Ammon's horn (tissue), 1 donor: ENCODE results near the gene ATP13A1.

ENCODE experiments used
- DNase-seq: peaks from one replicate; pipeline ENCODE4 v3.0.0-alpha.2; 2016; ENCODE audit warnings: low spot score

ATP13A1 gene

DNA sequence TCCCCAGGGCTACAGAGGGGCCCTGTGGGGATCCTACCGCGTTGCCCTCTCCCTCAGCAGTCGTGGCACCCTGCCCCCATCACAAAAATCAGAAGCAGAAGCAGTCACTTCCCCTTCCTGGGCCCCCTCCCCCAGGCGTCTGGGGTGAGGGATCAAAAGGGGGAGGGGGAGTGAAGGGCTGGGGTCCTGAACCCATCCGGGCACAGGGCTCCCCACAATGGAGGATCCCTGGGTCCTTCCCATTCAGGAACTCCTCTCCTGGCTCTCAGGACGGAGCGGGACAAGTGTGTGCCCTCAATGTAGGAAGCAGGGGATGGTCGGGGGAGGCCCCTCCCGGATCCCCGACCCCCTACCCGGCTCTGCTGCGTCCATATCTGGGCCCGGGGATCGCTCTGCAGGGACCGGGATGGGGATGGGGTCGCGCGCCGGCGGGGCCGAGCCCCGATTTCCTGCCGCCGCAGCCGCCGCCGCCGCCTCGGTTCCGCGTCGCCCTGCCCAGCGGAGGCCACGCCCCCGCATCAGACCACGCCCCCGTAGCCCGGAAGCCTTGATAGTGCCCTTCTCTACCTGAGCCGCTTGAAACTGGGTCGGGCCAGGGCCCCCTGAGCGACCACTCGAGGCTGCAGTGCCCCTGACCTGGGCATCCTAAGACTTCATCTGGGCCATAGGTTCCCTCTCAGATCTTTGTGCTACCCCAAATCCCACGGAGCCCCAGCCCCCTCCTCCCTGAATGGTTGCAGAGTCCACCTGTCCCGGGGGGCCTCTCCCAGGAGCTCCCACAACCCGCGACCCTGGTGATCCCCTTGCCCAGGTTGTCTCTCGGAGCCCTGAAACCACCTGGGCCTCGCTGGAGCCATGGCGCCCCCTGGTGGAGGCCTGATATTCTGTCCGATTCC, 20.1 kb downstream of the ATP13A1 start, which contains the start of gene GMIP:
Gene GMIP (minus strand): TSS at position 500 of the 896 bp plus-strand sequence. CDS start 128 bp downstream, at position 372.
- peak; percentile 59 for DNase-seq

GRCh38 chr19:19642506-19643157, 20.8 kb downstream of the ATP13A1 start:
- DNase-seq = no peak

GRCh38 chr19:19637523-19638251, 25.8 kb downstream of the ATP13A1 start:
- DNase-seq = no peak

DNA sequence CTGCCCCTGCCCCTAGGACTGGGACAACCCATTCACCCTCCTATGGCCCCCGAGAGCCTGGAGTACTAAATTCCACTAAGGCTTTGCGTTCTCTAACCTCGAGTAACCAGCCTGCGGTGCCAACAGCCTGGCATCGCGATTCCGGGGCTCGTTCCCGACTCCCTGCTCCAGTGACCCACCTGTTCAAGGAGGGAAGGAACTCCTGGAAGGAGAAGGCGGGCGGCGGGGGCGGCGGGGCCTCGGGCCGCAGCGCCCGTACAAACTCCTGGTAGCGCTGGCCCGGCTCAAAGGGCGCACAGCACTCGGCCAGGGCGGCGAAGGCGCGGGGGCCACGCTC, 26.3 kb downstream of the ATP13A1 start:
- no peak for DNase-seq

- no peak for DNase-seq
Observed at GRCh38 chr19:19636573-19637185, 26.8 kb downstream of the ATP13A1 start.

GRCh38 chr19:19635313-19635702, 28.2 kb downstream of the ATP13A1 start:
- no peak for DNase-seq

- no peak for DNase-seq
Observed at GRCh38 chr19:19634516-19635312, 28.8 kb downstream of the ATP13A1 start.

- DNase-seq = no peak
Observed at GRCh38 chr19:19633711-19634515, 29.6 kb downstream of the ATP13A1 start.

DNA sequence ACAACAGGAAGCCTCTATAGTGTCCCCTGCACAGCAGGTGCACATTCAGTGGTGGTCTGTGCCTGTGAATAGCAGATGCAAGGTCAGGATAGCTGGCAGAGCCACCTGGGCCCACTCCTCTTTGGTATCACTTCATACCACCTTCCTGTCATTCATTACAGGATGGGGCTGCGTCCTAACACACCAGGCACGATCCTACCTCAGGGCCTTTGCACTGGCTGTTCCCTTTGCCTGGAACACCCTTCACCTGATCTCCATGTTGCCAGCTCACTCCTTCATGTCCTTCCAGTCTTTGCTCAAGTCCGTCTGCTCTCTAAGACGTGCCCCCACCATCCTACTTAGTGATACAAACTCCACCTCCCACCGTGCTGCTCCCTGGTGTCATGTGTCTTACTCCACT, 30.8 kb downstream of the ATP13A1 start:
- DNase-seq = no peak

- no peak for DNase-seq
Observed at GRCh38 chr19:19631346-19631745, 32.1 kb downstream of the ATP13A1 start.

DNA sequence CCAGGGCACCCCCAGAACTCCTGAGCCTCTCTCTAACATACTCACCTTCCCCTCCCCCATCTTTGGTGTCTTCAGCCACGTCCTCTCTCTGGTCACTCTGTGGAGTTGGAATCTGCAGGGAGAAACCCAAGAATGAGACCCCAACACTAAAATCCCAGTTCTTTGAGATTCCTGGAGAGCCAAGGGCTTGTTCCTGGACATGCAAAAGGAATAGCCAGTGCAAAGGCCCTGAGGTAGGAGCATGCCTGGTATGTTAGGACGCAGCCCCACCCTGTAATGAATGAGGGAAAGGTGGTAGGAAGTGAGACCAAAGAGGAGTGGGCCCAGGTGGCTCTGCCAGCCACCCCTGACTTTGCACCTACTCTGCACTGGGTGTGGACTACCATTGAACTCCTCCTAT, 33.0 kb downstream of the ATP13A1 start:
- DNase-seq = no peak

- DNase-seq = no peak
Observed at GRCh38 chr19:19630062-19630414, 33.4 kb downstream of the ATP13A1 start.

DNA sequence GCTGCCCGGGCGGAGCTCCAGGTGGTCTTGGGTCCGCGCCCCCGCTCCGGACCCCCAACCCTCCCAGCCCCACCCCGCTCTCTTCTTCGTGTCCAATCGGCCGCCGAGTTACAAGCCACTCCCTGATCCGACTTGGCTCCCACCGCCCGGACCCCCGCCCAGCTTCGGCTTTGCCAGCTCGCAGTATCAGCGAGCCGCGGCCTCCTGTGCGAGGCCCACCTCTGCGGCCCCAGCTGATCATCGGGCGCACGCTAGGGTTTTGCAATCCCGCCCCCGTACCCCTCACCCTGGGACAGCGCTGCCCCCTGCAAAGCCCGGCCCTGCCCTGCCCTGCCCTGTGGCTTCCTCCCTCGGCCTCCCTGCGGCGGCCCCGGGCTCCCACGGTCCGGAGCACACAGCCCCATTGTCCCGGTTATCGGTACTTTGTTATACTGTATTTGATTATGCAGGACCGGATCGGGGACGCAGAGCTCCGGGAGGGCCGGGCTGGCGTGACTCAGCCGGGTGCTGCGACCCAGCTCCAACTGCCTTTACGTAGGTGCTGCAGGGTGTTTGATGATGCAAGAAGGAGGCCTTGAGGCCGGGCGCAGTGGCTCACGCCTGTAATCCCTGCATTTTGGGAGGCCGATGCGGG, 34.9 kb downstream of the ATP13A1 start:
- no peak for DNase-seq

GRCh38 chr19:19627621-19628500, 35.6 kb downstream of the ATP13A1 start, which contains the start of gene LPAR2:
TSS of gene LPAR2 (minus strand) at chr19:19628220. CDS start at chr19:19627275, 945 bp downstream.
- no peak for DNase-seq

GRCh38 chr19:19626516-19627472, 36.7 kb downstream of the ATP13A1 start:
- DNase-seq = no peak

DNA sequence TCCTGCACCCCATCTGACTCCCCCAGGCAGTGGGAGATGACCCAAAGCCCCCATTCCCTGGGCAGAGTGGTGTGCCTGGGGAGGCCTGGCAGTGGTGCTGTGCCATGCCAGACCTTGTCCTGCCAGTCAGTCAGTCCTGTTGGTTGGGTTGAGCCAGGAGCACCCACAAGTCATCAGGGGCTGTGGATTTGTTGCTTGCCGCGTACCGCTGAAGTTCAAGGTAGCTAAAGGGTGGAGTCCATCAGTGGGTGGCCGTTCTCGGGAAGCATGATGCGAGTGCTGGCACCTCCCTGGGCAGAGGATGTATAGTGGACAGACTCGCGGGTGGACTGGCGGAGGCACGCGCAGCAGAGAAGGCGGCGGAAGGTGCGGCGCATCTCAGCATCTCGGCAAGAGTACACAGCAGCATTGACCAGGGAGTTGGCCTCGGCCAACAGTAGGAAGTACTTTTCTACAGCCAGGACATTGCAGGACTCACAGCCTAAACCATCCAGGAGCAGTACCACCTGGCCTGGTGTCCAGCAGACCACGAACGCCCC, 39.4 kb downstream of the ATP13A1 start:
- DNase-seq = no peak

DNA sequence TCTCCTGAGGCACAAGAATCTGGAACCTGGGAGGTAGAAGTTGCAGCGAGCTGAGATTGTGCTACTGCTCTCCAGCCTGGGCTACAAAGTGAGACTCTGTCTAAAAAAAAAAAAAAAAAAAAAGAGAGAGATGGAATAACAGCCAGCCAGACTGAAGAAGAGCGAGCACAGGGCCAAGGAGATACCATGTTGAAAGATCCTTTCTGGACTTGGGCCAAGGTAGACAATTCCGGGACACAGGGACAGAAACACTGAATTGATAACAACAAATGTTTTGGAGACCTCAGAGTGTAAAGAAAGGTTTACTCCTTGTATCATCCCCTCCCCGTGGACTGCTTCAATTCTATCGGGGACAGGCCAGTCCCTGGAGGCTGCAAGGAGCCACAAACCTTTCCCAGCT, 40.1 kb downstream of the ATP13A1 start:
- no peak for DNase-seq

DNA sequence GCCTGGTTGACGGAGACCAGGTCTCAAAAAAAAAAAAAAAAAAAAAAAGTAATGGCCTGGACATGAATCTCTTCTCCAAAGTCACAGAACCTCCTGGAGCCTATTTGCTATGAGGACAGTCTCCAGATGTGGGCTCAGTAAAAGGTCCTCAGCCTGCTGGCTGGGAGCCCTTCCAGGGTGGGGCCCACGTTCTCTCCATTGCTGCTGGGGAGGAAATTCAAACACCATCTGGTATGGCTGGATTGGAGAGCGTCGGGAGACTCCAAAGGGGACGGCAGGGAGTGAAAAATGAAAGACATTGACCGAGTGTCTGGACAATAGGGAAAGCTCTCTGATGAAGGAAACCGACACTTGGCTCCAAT, 43.6 kb downstream of the ATP13A1 start:
- no peak for DNase-seq
